Stimulated activated memory B cell treated with anti-CD40 and anti-IgM and Interleukin-4, amounts not matched to agents 10 μg/mL and 1 μg/mL and 100 μg/mL, for 72 hours (primary cell): ENCODE measurements around the gene DESI1.
"Not testable (repeated sequence)": the region's sequence is repeated elsewhere in the genome, so short reads cannot be mapped to it uniquely, and the experiment has no call there.

ENCODE experiments used
- ATAC-seq: fragments of 150-1000 bp; cut with Tn5 transposase; 2 replicates; pipeline ENCODE4 v1.10.0; 2021
- H3K27ac Mint-ChIP-seq: one replicate; pipeline ENCODE4 v1.8.0; 2022; ENCODE audit warnings: mild to moderate bottlenecking, mixed read lengths
- H3K27me3 Mint-ChIP-seq: one replicate; pipeline ENCODE4 v1.8.0; 2022; ENCODE audit warnings: mixed read lengths
- H3K36me3 Mint-ChIP-seq: one replicate; pipeline ENCODE4 v1.8.0; 2022; ENCODE audit warnings: mixed read lengths
- H3K4me1 Mint-ChIP-seq: one replicate; pipeline ENCODE4 v1.8.0; 2022; ENCODE audit warnings: mixed read lengths
- H3K4me3 Mint-ChIP-seq: one replicate; pipeline ENCODE4 v1.8.0; 2022; ENCODE audit warnings: mild to moderate bottlenecking, moderate library complexity, mixed read lengths
- H3K9me3 Mint-ChIP-seq: one replicate; pipeline ENCODE4 v1.8.0; 2022; ENCODE audit warnings: mixed read lengths

DESI1 gene

GRCh38 chr22:41563051-41563711 is 57.7 kb downstream of the DESI1 start:
- H3K4me3 Mint-ChIP-seq, result no peak overlapping the region
- no peaks in the 10 kb centered on the region for H3K4me1 Mint-ChIP-seq
- H3K36me3 Mint-ChIP-seq, result no peaks in the 10 kb centered on the region
- peaks cover 49% of the 10 kb centered on the region for H3K27me3 Mint-ChIP-seq
- H3K27ac Mint-ChIP-seq, result no peak overlapping the region
- no peak for ATAC-seq
- H3K9me3 Mint-ChIP-seq, result no peaks in the 10 kb centered on the region

GRCh38 chr22:41562461-41562860 is 58.4 kb downstream of the DESI1 start:
- no peak overlapping the region for H3K4me3 Mint-ChIP-seq
- no peak overlapping the region for H3K27ac Mint-ChIP-seq
- peaks cover 56% of the 10 kb centered on the region for H3K27me3 Mint-ChIP-seq
- ATAC-seq, result no peak
- H3K4me1 Mint-ChIP-seq, result no peaks in the 10 kb centered on the region
- H3K9me3 Mint-ChIP-seq, result no peaks in the 10 kb centered on the region
- no peaks in the 10 kb centered on the region for H3K36me3 Mint-ChIP-seq

DNA sequence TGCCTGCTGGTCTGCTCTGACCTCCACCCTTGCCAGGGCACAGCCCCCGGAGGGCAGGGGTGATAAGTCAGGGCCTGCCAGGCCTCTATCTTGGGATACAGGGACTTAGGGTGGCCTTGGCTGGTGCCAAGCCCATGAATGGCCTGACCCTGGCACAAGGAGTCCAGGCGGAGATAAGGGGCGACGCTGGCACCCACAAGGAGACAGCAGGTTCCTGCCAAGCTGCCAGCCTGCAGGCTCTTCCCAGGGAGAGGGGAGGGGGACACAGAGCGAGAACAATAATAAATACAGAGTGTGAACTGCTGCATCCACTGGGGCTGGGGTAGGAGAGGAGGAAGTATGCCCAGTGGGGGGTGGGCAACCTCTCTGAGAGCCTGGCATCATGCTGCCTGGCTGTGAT is 59.1 kb downstream of the DESI1 start:
- Mint-ChIP-seq H3K27me3 (peaks cover 63% of the 10 kb centered on the region), H3K36me3 (no peaks in the 10 kb centered on the region), H3K4me3 (no peak overlapping the region), H3K27ac (no peak overlapping the region), H3K9me3 (no peaks in the 10 kb centered on the region), H3K4me1 (no peaks in the 10 kb centered on the region)
- ATAC-seq, result no peak

GRCh38 chr22:41561335-41561734 is 59.5 kb downstream of the DESI1 start:
- no peaks in the 10 kb centered on the region for H3K4me1 Mint-ChIP-seq
- H3K4me3 Mint-ChIP-seq, result no peak overlapping the region
- no peaks in the 10 kb centered on the region for H3K9me3 Mint-ChIP-seq
- no peaks in the 10 kb centered on the region for H3K36me3 Mint-ChIP-seq
- no peak for ATAC-seq
- peaks cover 68% of the 10 kb centered on the region for H3K27me3 Mint-ChIP-seq
- no peak overlapping the region for H3K27ac Mint-ChIP-seq

DNA sequence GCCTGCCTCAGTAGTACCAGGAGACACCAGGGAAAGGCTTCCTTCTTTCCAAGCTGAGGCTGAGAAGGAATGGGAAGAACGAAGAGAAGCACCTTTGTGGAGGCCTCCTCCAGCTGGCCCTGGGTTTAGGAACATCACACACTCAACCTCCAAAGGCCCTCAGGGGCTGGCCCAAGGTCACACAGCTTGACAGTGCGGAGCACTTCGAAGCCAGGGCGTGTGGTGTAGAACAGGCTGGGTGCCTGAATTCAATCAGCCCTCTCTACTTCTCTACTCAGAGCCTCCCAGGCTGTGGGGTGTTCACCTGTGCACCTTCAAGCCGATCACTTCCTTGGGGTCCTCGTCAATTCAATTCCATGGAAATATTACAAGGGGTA is 60.8 kb downstream of the DESI1 start:
- H3K27ac Mint-ChIP-seq, result no peak overlapping the region
- H3K4me3 Mint-ChIP-seq, result no peak overlapping the region
- H3K36me3 Mint-ChIP-seq, result no peaks in the 10 kb centered on the region
- ATAC-seq, result no peak
- no peaks in the 10 kb centered on the region for H3K4me1 Mint-ChIP-seq
- H3K9me3 Mint-ChIP-seq, result no peaks in the 10 kb centered on the region
- H3K27me3 Mint-ChIP-seq, result peaks cover 79% of the 10 kb centered on the region

- not testable (repeated sequence) for H3K4me1 Mint-ChIP-seq, H3K9me3 Mint-ChIP-seq, H3K36me3 Mint-ChIP-seq, ATAC-seq, H3K4me3 Mint-ChIP-seq, H3K27ac Mint-ChIP-seq
- H3K27me3 Mint-ChIP-seq, result peaks cover 93% of the 10 kb centered on the region
Observed at GRCh38 chr22:41558241-41558630, 62.6 kb downstream of the DESI1 start.

DNA sequence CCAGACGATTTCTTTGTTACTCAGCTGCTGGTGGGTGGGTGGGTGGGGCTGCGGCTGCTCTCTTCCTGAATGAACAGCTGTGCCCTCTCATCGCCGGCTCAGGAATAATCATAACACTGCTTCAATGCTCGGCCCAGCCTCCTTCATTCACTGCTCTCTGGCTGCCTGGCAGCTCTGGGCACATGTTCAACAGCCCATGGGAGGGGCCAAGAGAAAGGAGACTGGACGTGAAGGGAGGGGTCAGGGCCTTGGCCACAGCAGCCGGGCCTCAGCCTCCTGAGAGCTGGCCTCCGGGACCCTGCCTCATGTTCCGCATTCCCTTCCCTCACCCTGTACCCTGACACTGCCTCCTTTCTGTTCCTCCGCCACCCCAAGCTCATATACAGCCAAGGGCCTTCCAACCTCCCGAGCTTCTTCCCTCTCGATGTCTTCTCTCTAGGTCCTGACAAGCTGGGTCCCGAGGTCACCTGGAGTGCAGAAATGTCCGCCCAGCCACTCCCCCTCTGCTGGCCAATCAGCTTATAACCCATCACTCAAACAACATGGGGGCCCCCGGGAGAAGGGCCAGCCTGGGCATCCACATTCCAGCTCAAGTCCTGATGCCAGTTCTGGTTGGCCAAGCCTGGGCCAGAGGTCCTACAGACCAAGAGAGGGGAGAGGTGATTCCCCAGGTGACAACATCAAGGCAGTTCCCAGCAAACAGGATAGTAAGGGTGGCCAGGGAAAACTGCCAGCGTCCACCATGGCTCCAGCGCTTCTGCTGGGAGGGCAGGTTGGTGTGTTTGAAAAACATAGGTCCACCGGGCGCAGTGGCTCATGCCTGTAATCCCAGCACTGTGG is 63.2 kb downstream of the DESI1 start:
- no peak overlapping the region for H3K27ac Mint-ChIP-seq
- no peaks in the 10 kb centered on the region for H3K36me3 Mint-ChIP-seq
- ATAC-seq, result no peak
- H3K4me1 Mint-ChIP-seq, result no peaks in the 10 kb centered on the region
- H3K4me3 Mint-ChIP-seq, result no peak overlapping the region
- H3K27me3 Mint-ChIP-seq, result peaks cover 90% of the 10 kb centered on the region
- no peaks in the 10 kb centered on the region for H3K9me3 Mint-ChIP-seq

DNA sequence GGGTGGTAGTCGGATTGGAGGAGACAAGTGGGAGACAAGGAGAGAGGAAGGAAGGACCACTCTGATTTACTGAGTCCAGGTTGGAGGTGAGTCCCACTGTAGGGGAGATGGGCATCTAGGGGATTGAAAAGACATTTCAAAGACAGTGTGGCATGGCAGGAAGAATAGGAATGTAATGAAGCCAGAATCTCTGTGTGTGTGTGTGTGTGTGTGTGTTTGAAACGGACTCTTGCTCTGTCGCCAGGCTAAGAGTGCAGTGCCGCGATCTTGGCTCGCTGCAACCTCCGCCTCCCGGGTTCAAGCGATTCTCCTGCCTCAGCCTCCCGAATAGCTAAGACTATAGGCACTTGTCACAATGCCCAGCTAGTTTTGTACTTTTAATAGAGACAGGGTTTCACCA is 64.3 kb downstream of the DESI1 start:
- peaks cover 79% of the 10 kb centered on the region for H3K27me3 Mint-ChIP-seq
- no peak for ATAC-seq
- H3K4me3 Mint-ChIP-seq, result no peak overlapping the region
- H3K9me3 Mint-ChIP-seq, result no peaks in the 10 kb centered on the region
- H3K36me3 Mint-ChIP-seq, result no peaks in the 10 kb centered on the region
- peaks cover 7% of the 10 kb centered on the region for H3K4me1 Mint-ChIP-seq
- no peak overlapping the region for H3K27ac Mint-ChIP-seq

DNA sequence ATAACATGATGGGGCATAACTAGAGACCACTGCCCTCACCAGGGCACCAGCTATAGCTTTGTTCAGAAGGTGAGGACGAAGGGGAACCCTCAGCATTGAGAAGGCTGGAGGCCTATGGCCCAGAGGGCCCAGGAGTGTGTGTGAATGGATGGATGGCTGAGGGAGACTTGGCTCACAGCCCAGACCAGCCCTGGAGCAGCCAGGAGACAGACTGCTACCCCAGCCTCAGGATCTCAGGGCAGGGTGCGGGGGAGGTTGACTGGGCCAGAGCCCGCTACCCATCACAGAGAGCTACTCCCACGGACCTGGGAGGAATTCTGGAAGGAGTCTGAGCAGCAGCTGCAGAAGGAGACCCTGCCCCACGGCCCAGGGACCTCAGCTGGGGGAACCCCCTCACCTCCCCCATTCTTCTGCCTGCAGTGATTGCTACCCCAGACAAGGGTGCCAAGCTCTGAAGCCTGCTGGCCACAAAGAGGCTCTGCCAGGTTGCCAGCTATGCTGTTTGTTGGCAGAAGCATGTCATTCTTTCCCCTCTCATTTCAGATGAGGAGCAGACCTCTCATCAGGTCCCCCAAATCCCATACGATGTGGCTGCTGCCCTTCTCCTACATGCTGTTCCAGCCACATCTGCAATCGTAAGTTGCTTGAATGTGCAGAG is 65.4 kb downstream of the DESI1 start:
- Mint-ChIP-seq H3K4me3 (no peak overlapping the region), H3K36me3 (no peaks in the 10 kb centered on the region), H3K27ac (no peak overlapping the region), H3K27me3 (peaks cover 68% of the 10 kb centered on the region), H3K4me1 (peaks cover 7% of the 10 kb centered on the region), H3K9me3 (no peaks in the 10 kb centered on the region)
- no peak for ATAC-seq

GRCh38 chr22:41551877-41552582 is 68.8 kb downstream of the DESI1 start:
- H3K4me3 Mint-ChIP-seq, result no peak overlapping the region
- ATAC-seq, result no peak
- H3K27me3 Mint-ChIP-seq, result peaks cover 34% of the 10 kb centered on the region
- peaks cover 7% of the 10 kb centered on the region for H3K4me1 Mint-ChIP-seq
- H3K36me3 Mint-ChIP-seq, result no peaks in the 10 kb centered on the region
- H3K9me3 Mint-ChIP-seq, result no peaks in the 10 kb centered on the region
- H3K27ac Mint-ChIP-seq, result no peak overlapping the region

DNA sequence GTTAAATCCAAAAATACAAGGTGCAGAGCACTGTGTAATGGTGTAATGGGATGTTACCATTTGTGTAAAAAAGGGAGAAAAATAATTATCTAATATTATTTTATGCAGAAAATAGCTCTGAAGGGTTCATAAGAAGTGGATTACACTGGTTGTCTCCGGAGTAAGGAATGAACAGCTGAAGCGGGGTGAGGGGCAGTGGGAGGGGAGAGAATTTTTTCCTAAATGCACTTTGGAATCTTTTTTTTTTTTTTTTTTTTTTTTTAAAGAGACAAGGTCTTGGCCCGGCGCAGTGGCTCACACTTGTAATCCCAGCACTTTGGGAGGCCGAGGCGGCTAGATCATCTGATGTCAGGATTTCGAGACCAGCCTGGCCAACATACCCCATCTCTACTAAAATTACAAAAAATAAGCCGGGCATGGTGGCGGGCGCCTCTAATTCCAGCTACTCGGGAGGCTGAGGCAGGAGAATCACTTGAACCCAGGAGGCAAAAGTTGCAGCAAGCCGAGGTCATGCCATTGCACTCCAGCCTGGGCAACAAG is 69.8 kb downstream of the DESI1 start:
- H3K27me3 Mint-ChIP-seq, result peaks cover 24% of the 10 kb centered on the region
- no peak overlapping the region for H3K27ac Mint-ChIP-seq
- no peaks in the 10 kb centered on the region for H3K9me3 Mint-ChIP-seq

GRCh38 chr22:41548830-41549211 is 72.0 kb downstream of the DESI1 start:
- no peak for ATAC-seq
- Mint-ChIP-seq H3K27ac (no peak overlapping the region), H3K36me3 (no peaks in the 10 kb centered on the region), H3K4me1 (peaks cover 19% of the 10 kb centered on the region), H3K27me3 (peaks cover 8% of the 10 kb centered on the region), H3K4me3 (no peak overlapping the region), H3K9me3 (no peaks in the 10 kb centered on the region)

More for the DNA sequence above, 69.8 kb downstream of the DESI1 start:
- H3K4me3 Mint-ChIP-seq, result no peak overlapping the region
- peaks cover 7% of the 10 kb centered on the region for H3K4me1 Mint-ChIP-seq
- H3K36me3 Mint-ChIP-seq, result no peaks in the 10 kb centered on the region
- ATAC-seq, result no peak
